ENCODE results near the gene KANSL1. TPM values are rescaled to one million over a fixed set of nuclear protein-coding genes. Genes with fewer than 3 reads are reported as not detected.

KANSL1 gene
- total and polyA plus RNA-seq, 9 of the 15 experiments (the other 6 are each of a cell fraction or from before 2014, with no cell fraction given) = 3.6 to 55.4 (median 31.8) TPM

- peak; percentile 50 to 69; a peak in 2 of 4 replicates for TF ChIP-seq SIN3A (IDR thresholded peaks at IDR 0.05; ENCODE audit: borderline replicate concordance in 2 of 2, control insufficient read depth in 1 of 2, low read depth in 2 of 2, low read length in 2 of 2)
- peak; percentile 57; the same call in 1 of the 2 replicates for TF ChIP-seq POLR2AphosphoS5 (IDR thresholded peaks at IDR 0.05; ENCODE audit: control insufficient read depth, insufficient read depth, low read depth, low read length)
- TF ChIP-seq BCOR (IDR thresholded peaks at IDR 0.05) = peak; percentile 51; the same call in 1 of the 2 replicates
- no peak for TF ChIP-seq RBM39 (optimal IDR thresholded peaks at IDR 0.05; ENCODE audit: low read depth, low read length)
- TF ChIP-seq ZNF589 (CRISPR knock-in tag; IDR thresholded peaks at IDR 0.05; ENCODE audit: low read depth) = 0 out of 2 replicates have a peak, but pooled peaks have one; percentile 54
- no peak for TF ChIP-seq ZNF436 (CRISPR knock-in tag; IDR thresholded peaks at IDR 0.05)
- TF ChIP-seq, protein P1, sequence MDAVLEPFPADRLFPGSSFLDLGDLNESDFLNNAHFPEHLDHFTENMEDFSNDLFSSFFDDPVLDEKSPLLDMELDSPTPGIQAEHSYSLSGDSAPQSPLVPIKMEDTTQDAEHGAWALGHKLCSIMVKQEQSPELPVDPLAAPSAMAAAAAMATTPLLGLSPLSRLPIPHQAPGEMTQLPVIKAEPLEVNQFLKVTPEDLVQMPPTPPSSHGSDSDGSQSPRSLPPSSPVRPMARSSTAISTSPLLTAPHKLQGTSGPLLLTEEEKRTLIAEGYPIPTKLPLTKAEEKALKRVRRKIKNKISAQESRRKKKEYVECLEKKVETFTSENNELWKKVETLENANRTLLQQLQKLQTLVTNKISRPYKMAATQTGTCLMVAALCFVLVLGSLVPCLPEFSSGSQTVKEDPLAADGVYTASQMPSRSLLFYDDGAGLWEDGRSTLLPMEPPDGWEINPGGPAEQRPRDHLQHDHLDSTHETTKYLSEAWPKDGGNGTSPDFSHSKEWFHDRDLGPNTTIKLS (IDR thresholded peaks at IDR 0.05; ENCODE audit: borderline replicate concordance, low read depth) = no peak; the same call in 1 of the 2 replicates
- TF ChIP-seq TRIM24 (IDR thresholded peaks at IDR 0.05) = peak in 1 of 2 experiments; percentile 20; a peak in 1 of 4 replicates
- TF ChIP-seq KDM2B (CRISPR knock-in tag; IDR thresholded peaks at IDR 0.05) = 0 out of 2 replicates have a peak, but pooled peaks have one; percentile 55
- TF ChIP-seq SRSF1 (IDR thresholded peaks at IDR 0.05; ENCODE audit: low read depth, low read length) = no peak
- no peak for TF ChIP-seq CHCHD3 (CRISPR knock-in tag; IDR thresholded peaks at IDR 0.05)
- TF ChIP-seq, protein P2, sequence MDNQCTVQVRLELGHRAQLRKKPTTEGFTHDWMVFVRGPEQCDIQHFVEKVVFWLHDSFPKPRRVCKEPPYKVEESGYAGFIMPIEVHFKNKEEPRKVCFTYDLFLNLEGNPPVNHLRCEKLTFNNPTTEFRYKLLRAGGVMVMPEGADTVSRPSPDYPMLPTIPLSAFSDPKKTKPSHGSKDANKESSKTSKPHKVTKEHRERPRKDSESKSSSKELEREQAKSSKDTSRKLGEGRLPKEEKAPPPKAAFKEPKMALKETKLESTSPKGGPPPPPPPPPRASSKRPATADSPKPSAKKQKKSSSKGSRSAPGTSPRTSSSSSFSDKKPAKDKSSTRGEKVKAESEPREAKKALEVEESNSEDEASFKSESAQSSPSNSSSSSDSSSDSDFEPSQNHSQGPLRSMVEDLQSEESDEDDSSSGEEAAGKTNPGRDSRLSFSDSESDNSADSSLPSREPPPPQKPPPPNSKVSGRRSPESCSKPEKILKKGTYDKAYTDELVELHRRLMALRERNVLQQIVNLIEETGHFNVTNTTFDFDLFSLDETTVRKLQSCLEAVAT (IDR thresholded peaks at IDR 0.05) = peak; percentile 77 to 85; a peak in 3 of 4 replicates
- TF ChIP-seq ZFX (CRISPR knock-in tag; IDR thresholded peaks at IDR 0.05) = peak; percentile 77
- TF ChIP-seq KAT7 (CRISPR knock-in tag; IDR thresholded peaks at IDR 0.05; ENCODE audit: borderline replicate concordance) = peak; percentile 94; the same call in 1 of the 2 replicates
- peak; percentile 73 for TF ChIP-seq TAF1 (IDR thresholded peaks at IDR 0.05; ENCODE audit: control insufficient read depth, extremely low read depth, insufficient read depth, low read length, severe bottlenecking)
- TF ChIP-seq ZNF3 (CRISPR knock-in tag; IDR thresholded peaks at IDR 0.05) = no peak
- no peak for TF ChIP-seq SAFB (IDR thresholded peaks at IDR 0.05; ENCODE audit: borderline replicate concordance, low read depth, low read length)
- peak; percentile 73; the same call in 1 of the 2 replicates for TF ChIP-seq TOE1 (IDR thresholded peaks at IDR 0.05; ENCODE audit: borderline replicate concordance)
- TF ChIP-seq TOE1 (CRISPR knock-in tag; IDR thresholded peaks at IDR 0.05; ENCODE audit: borderline replicate concordance, low read depth) = no peak
- peak; percentile 25 for TF ChIP-seq RBBP5 (IDR thresholded peaks at IDR 0.05; ENCODE audit: borderline replicate concordance, insufficient read depth, low read length, poor library complexity, severe bottlenecking)
- TF ChIP-seq, protein P3, sequence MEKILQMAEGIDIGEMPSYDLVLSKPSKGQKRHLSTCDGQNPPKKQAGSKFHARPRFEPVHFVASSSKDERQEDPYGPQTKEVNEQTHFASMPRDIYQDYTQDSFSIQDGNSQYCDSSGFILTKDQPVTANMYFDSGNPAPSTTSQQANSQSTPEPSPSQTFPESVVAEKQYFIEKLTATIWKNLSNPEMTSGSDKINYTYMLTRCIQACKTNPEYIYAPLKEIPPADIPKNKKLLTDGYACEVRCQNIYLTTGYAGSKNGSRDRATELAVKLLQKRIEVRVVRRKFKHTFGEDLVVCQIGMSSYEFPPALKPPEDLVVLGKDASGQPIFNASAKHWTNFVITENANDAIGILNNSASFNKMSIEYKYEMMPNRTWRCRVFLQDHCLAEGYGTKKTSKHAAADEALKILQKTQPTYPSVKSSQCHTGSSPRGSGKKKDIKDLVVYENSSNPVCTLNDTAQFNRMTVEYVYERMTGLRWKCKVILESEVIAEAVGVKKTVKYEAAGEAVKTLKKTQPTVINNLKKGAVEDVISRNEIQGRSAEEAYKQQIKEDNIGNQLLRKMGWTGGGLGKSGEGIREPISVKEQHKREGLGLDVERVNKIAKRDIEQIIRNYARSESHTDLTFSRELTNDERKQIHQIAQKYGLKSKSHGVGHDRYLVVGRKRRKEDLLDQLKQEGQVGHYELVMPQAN (IDR thresholded peaks at IDR 0.05; ENCODE audit: borderline replicate concordance) = 0 out of 2 replicates have a peak, but pooled peaks have one; percentile 78
Observed at GRCh38 chr17:46192439-46193150, 634 bp downstream of the KANSL1 start (continued).

All from K562 (cell line).